ENCODE results near the gene HAPLN1. TPM values are rescaled to one million over a fixed set of nuclear protein-coding genes. Genes with fewer than 3 reads are reported as not detected.
A peak's percentile ranks its signal among the peaks of the same experiment; 100 is the strongest.

Gene HAPLN1
- total and polyA plus RNA-seq, 4 donors, result 0.67 to 9.1 (median 2.5) TPM

- WGBS, 2 donors, result 55 to 66% methylated on average over 2 of the region's 2 CpGs
- DNase-seq (no peak), ATAC-seq (ENCODE audit: low FRiP score) (no peak)
- Histone ChIP-seq H3K36me3 (ENCODE audit: control insufficient read depth in 1 of 2, insufficient read depth in 2 of 2, low read length in 1 of 2) (no peaks in the 10 kb centered on the region), H3K4me1 (ENCODE audit: control insufficient read depth in 1 of 2, insufficient read depth in 2 of 2, low read length in 2 of 2) (no peaks in the 10 kb centered on the region), H3K9me3 (ENCODE audit: control insufficient read depth, low read length) (no peaks in the 10 kb centered on the region), H3K4me3 (ENCODE audit: low read length in 2 of 2) (no peak overlapping the region), H3K27me3 (ENCODE audit: control insufficient read depth in 1 of 2, insufficient read depth in 2 of 2, low read length in 1 of 2) (no peaks in the 10 kb centered on the region), H3K27ac (ENCODE audit: low read depth in 1 of 2, low read length in 2 of 2) (no peak overlapping the region)
- intact Hi-C loops (cut with DNase I), result no loop called here
Measured at GRCh38 chr5:83683836-83684235, 36.8 kb downstream of the HAPLN1 start.

- Histone ChIP-seq H3K27me3 (ENCODE audit: control insufficient read depth in 1 of 2, insufficient read depth in 2 of 2, low read length in 1 of 2) (no peaks in the 10 kb centered on the region), H3K4me1 (ENCODE audit: control insufficient read depth in 1 of 2, insufficient read depth in 2 of 2, low read length in 2 of 2) (peaks cover 0 to 2% of the 10 kb centered on the region in 2 donors), H3K36me3 (ENCODE audit: control insufficient read depth in 1 of 2, insufficient read depth in 2 of 2, low read length in 1 of 2) (no peaks in the 10 kb centered on the region), H3K4me3 (ENCODE audit: low read length in 2 of 2) (no peak overlapping the region), H3K27ac (ENCODE audit: low read depth in 1 of 2, low read length in 2 of 2) (no peak overlapping the region), H3K9me3 (ENCODE audit: control insufficient read depth, low read length) (peaks cover 2% of the 10 kb centered on the region)
- DNase-seq (no peak), ATAC-seq (ENCODE audit: low FRiP score) (no peak)
- intact Hi-C loops (cut with DNase I), result no loop called here
Measured at GRCh38 chr5:83672646-83673045, 48.0 kb downstream of the HAPLN1 start.

GRCh38 chr5:83672158-83672557, 48.5 kb downstream of the HAPLN1 start:
- DNase-seq (no peak), ATAC-seq (ENCODE audit: low FRiP score) (no peak)
- peaks cover under 1% of the 10 kb centered on the region for H3K9me3 ChIP-seq (ENCODE audit: control insufficient read depth, low read length)
- no peak overlapping the region for H3K27ac ChIP-seq (ENCODE audit: low read depth in 1 of 2, low read length in 2 of 2)
- H3K4me3 ChIP-seq (ENCODE audit: low read length in 2 of 2), result no peak overlapping the region
- intact Hi-C loops (cut with DNase I), result no loop called here
- 65% methylated on average over 2 of the region's 2 CpGs for WGBS, 2 donors
- no peaks in the 10 kb centered on the region for H3K36me3 ChIP-seq (ENCODE audit: control insufficient read depth in 1 of 2, insufficient read depth in 2 of 2, low read length in 1 of 2)
- peaks cover 0 to 2% of the 10 kb centered on the region in 2 donors for H3K4me1 ChIP-seq (ENCODE audit: control insufficient read depth in 1 of 2, insufficient read depth in 2 of 2, low read length in 2 of 2)
- H3K27me3 ChIP-seq (ENCODE audit: control insufficient read depth in 1 of 2, insufficient read depth in 2 of 2, low read length in 1 of 2), result no peaks in the 10 kb centered on the region

GRCh38 chr5:83665631-83666030, 55.0 kb downstream of the HAPLN1 start:
- no peak for DNase-seq
- no peaks in the 10 kb centered on the region for H3K27me3 ChIP-seq (ENCODE audit: control insufficient read depth in 1 of 2, insufficient read depth in 2 of 2, low read length in 1 of 2)
- ATAC-seq (ENCODE audit: low FRiP score), result no peak
- H3K36me3 ChIP-seq (ENCODE audit: control insufficient read depth in 1 of 2, insufficient read depth in 2 of 2, low read length in 1 of 2), result no peaks in the 10 kb centered on the region
- no peak overlapping the region for H3K27ac ChIP-seq (ENCODE audit: low read depth in 1 of 2, low read length in 2 of 2)
- H3K4me3 ChIP-seq (ENCODE audit: low read length in 2 of 2), result no peak overlapping the region
- intact Hi-C loops (cut with DNase I), result no loop called here
- no peaks in the 10 kb centered on the region for H3K9me3 ChIP-seq (ENCODE audit: control insufficient read depth, low read length)
- no peaks in the 10 kb centered on the region for H3K4me1 ChIP-seq (ENCODE audit: control insufficient read depth in 1 of 2, insufficient read depth in 2 of 2, low read length in 2 of 2)

GRCh38 chr5:83662558-83662957, 58.1 kb downstream of the HAPLN1 start:
- Histone ChIP-seq H3K27me3 (ENCODE audit: control insufficient read depth in 1 of 2, insufficient read depth in 2 of 2, low read length in 1 of 2) (no peaks in the 10 kb centered on the region), H3K4me3 (ENCODE audit: low read length in 2 of 2) (no peak overlapping the region), H3K36me3 (ENCODE audit: control insufficient read depth in 1 of 2, insufficient read depth in 2 of 2, low read length in 1 of 2) (no peaks in the 10 kb centered on the region), H3K9me3 (ENCODE audit: control insufficient read depth, low read length) (no peaks in the 10 kb centered on the region), H3K27ac (ENCODE audit: low read depth in 1 of 2, low read length in 2 of 2) (no peak overlapping the region), H3K4me1 (ENCODE audit: control insufficient read depth in 1 of 2, insufficient read depth in 2 of 2, low read length in 2 of 2) (no peaks in the 10 kb centered on the region)
- DNase-seq (no peak), ATAC-seq (ENCODE audit: low FRiP score) (no peak)
- intact Hi-C loops (cut with DNase I), result no loop called here
- WGBS, 2 donors, result 82 to 87% methylated on average over 3 of the region's 3 CpGs

GRCh38 chr5:83657807-83658525, 62.7 kb downstream of the HAPLN1 start:
- 98% methylated on average over 1 of the region's 1 CpG for WGBS, 2 donors
- Histone ChIP-seq H3K9me3 (ENCODE audit: control insufficient read depth, low read length) (no peaks in the 10 kb centered on the region), H3K4me3 (ENCODE audit: low read length in 2 of 2) (no peak overlapping the region), H3K36me3 (ENCODE audit: control insufficient read depth in 1 of 2, insufficient read depth in 2 of 2, low read length in 1 of 2) (no peaks in the 10 kb centered on the region), H3K27ac (ENCODE audit: low read depth in 1 of 2, low read length in 2 of 2) (no peak overlapping the region), H3K4me1 (ENCODE audit: control insufficient read depth in 1 of 2, insufficient read depth in 2 of 2, low read length in 2 of 2) (no peaks in the 10 kb centered on the region), H3K27me3 (ENCODE audit: control insufficient read depth in 1 of 2, insufficient read depth in 2 of 2, low read length in 1 of 2) (no peaks in the 10 kb centered on the region)
- ATAC-seq (ENCODE audit: low FRiP score) (no peak), DNase-seq (no peak)
- intact Hi-C loops (cut with DNase I), result no loop called here

- no peak overlapping the region for H3K27ac ChIP-seq (ENCODE audit: low read depth in 1 of 2, low read length in 2 of 2)
- no peak overlapping the region for H3K4me3 ChIP-seq (ENCODE audit: low read length in 2 of 2)
- WGBS, 2 donors, result 93 to 98% methylated on average over 1 of the region's 1 CpG
- intact Hi-C loops (cut with DNase I), result no loop called here
- no peaks in the 10 kb centered on the region for H3K4me1 ChIP-seq (ENCODE audit: control insufficient read depth in 1 of 2, insufficient read depth in 2 of 2, low read length in 2 of 2)
- ATAC-seq (ENCODE audit: low FRiP score), result no peak
- no peaks in the 10 kb centered on the region for H3K27me3 ChIP-seq (ENCODE audit: control insufficient read depth in 1 of 2, insufficient read depth in 2 of 2, low read length in 1 of 2)
- H3K36me3 ChIP-seq (ENCODE audit: control insufficient read depth in 1 of 2, insufficient read depth in 2 of 2, low read length in 1 of 2), result no peaks in the 10 kb centered on the region
- no peak for DNase-seq
- no peaks in the 10 kb centered on the region for H3K9me3 ChIP-seq (ENCODE audit: control insufficient read depth, low read length)
Measured at GRCh38 chr5:83654427-83654994, 66.1 kb downstream of the HAPLN1 start.

GRCh38 chr5:83653669-83654068, 67.0 kb downstream of the HAPLN1 start:
- Histone ChIP-seq H3K9me3 (ENCODE audit: control insufficient read depth, low read length) (no peaks in the 10 kb centered on the region), H3K4me1 (ENCODE audit: control insufficient read depth in 1 of 2, insufficient read depth in 2 of 2, low read length in 2 of 2) (no peaks in the 10 kb centered on the region), H3K4me3 (ENCODE audit: low read length in 2 of 2) (no peak overlapping the region), H3K27ac (ENCODE audit: low read depth in 1 of 2, low read length in 2 of 2) (no peak overlapping the region), H3K27me3 (ENCODE audit: control insufficient read depth in 1 of 2, insufficient read depth in 2 of 2, low read length in 1 of 2) (no peaks in the 10 kb centered on the region), H3K36me3 (ENCODE audit: control insufficient read depth in 1 of 2, insufficient read depth in 2 of 2, low read length in 1 of 2) (no peaks in the 10 kb centered on the region)
- 44 to 45% methylated on average over 2 of the region's 2 CpGs for WGBS, 2 donors
- DNase-seq (no peak), ATAC-seq (ENCODE audit: low FRiP score) (no peak)
- intact Hi-C loops (cut with DNase I), result no loop called here

- Histone ChIP-seq H3K36me3 (ENCODE audit: control insufficient read depth in 1 of 2, insufficient read depth in 2 of 2, low read length in 1 of 2) (no peaks in the 10 kb centered on the region), H3K4me1 (ENCODE audit: control insufficient read depth in 1 of 2, insufficient read depth in 2 of 2, low read length in 2 of 2) (no peaks in the 10 kb centered on the region), H3K9me3 (ENCODE audit: control insufficient read depth, low read length) (no peaks in the 10 kb centered on the region), H3K4me3 (ENCODE audit: low read length in 2 of 2) (no peak overlapping the region), H3K27ac (ENCODE audit: low read depth in 1 of 2, low read length in 2 of 2) (no peak overlapping the region), H3K27me3 (ENCODE audit: control insufficient read depth in 1 of 2, insufficient read depth in 2 of 2, low read length in 1 of 2) (no peaks in the 10 kb centered on the region)
- ATAC-seq (ENCODE audit: low FRiP score), result peak; percentile 62
- no peak for DNase-seq
- intact Hi-C loops (cut with DNase I), result no loop called here
- 77% methylated on average over 1 of the region's 1 CpG for WGBS, 2 donors
Measured at GRCh38 chr5:83645936-83646335, 74.7 kb downstream of the HAPLN1 start.

Measured in aorta (tissue), 5 donors.